Cardiac septum (tissue), 1 donor: Measurements from ENCODE around the gene CNIH1. TPM values are rescaled to one million over a fixed set of nuclear protein-coding genes. Genes with fewer than 3 reads are reported as not detected.

Experiments used
- DNase-seq: peaks from one replicate; pipeline ENCODE4 v3.0.0-alpha.2; 2020; ENCODE audit warnings: low spot score
- intact Hi-C: fragments of 100-400 bp; cut with DNase I; formaldehyde crosslinking; loops from one replicate; pipeline ENCODE4 v1.14.0; 2022
- long read RNA-seq: library from polyadenylated mRNA; unstranded; transcript quantifications from one replicate; pipeline ENCODE4 v2.0.0, GENCODE V29; 2021
- total RNA-seq: library from RNA; stranded (reverse); fragmentation: NEBNext Ultra II Directional; extraction: Animal tissue kit (Norgen Biotek cat#: 25700); gene quantifications from one replicate; pipeline ENCODE4 v1.2.1, GENCODE V29; 2021
- donor health status: DM: no; HTN: no; CAD: no.

CNIH1 gene
- total RNA-seq: 77.7 TPM
- long read RNA-seq, full-length matches to known transcripts: 69 of 74 reads
- long read RNA-seq, partial matches to known transcripts: 1 of 74 reads
- long read RNA-seq, other reads (novel, unspliced or antisense): 4 of 74 reads

DNA sequence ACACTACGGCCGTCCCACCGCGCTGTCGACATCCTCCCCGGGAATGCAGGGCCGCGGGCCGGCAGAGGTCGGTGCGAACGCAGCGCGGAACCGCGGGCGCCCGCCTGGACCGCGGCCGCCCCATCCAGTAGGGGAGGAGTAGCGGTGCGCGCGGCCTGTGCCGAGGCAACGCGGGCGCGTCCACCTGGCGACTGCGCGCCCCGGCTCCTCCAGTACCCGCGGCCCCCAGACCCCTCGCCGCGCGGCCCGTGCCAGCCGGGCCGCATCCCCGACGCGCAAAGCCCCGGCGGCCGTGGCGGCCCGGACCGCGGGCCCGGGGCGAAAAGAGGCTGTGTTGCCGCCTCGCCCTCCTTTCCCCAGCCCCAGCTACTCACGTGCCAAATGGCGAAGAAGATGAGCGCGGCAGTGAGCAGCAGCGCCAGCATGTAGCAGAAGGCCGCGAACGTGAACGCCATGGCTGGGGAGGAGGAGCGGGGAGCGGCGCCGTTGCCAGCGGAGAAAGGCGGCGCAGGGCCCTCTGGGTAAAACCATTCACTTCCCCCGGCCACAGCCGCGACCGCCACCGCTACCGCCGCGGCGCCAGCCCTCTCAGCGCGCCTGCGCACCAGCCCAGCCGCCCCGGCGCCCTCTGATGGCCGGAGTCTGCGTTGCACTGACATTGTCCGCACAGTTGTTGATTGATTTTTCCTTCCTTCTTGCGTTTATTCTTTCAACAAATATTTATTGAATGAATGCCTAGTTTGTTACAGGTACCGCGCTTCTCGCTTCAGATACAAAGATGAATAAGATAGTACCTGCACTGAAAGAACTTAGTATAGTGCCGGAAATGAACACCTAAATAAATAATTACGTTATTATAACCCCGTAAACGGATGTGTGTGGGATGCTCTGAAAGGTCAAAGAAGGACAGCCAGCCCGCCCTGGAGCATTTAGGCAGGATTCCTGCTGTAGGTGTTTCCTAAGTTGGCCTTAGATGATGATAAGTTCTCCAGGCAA, at the start of gene CNIH1:
Gene CNIH1, minus strand, starts transcription at position 502 of the 996 bp plus-strand sequence. Its CDS starts 47 bp downstream, at position 455.
- peak; percentile 96 for DNase-seq
- intact Hi-C loops: loop anchor here (1.0 kb wide), 1 partner anchor 47 kb away; the partner anchor contains the start of gene GMFB

DNA sequence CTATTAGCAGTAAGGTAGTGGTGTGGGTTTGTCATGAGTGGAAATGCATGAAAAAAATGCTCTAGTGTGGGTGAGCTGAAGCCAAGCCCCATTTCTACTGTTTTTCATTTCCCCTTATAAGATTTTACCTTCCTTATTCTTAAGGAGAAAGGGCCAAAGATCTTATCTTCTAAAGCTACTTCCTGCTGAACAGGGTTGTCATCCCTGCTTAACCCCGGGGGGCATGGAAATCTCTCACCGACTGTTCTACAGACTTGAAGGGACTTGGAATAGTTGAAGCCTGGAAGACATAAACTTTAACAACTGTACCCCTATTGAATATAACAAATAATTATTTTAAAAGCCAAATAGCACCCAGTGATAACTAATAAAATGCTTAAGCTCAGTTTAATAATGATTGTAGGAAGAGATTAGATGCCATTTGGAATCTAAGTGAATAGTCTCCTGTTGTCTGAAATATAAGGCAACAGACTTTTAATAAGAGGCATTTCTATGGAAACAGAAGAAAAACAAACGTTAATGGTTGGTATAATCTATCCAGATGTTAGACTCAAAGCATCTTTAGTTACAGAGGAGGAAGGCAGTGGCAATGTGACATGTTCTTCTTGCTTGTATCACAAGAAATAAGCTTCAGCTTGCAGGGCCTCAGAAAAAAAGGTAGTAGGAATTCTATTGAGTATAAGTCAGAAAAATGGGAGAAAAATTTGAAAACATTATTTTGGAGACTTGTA, 49.4 kb upstream of the CNIH1 start:
- intact Hi-C loops: no loop called here
- DNase-seq: no peak

DNA sequence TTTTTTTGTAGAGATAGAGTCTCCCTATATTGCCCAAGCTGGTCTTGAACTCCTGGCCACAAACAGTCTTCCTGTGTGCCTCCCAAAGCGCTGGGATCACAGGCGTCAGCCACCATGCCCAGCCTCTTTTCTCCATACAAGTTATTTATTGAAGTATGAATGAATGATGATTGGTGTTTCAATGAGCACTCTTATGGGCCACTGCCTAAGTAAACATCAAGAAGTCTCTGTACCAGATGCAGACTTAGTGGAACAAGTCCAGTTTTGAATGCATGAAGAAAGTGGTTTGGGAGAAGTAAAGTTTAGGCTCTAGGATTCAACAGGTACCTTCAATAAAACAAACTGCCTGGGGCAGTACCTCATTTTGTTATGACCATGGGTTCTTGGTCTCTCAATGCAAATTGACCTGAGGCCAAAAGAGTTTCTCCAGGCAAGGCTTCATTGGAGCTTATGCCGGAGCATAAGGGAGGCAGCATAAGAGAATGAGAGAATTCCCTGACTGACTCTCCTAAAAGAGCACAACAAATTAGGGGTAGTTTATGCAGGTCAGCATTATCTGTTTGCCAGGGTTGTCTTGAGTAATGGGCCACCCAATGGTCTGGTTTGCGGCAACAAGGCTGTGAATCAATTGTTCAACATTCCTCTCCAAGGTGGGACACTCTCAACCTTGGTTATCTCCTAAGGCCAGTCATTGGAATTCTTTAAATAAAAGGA, 48.7 kb upstream of the CNIH1 start:
- DNase-seq: no peak
- intact Hi-C loops: loop anchor here (1.0 to 5.0 kb wide), 2 partner anchors 19 to 93 kb away; partner anchors contain the start of genes CDKN3 and CGRRF1

DNA sequence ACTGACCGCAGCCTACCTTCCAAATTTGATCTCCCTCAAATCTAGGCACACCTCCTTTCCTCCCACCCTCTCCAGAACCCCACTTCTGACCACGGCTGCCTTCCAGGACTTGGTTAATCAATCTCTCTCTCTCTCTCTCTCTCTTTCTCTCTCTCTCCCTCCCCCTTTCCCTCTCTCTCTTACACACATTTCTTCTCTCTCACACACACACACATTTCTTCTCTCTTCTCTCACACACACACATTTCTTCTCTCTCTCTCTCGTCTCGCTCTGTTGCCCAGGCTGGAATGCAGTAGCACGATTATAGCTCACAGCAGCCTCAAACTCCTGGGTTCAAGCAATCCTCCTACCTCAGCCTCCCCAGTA, 48.1 kb upstream of the CNIH1 start:
- intact Hi-C loops: loop anchor here (1.0 to 5.0 kb wide), 2 partner anchors 20 to 92 kb away; partner anchors contain the start of genes CDKN3 and CGRRF1
- DNase-seq: no peak

GRCh38 chr14:54488646-54489317, 47.6 kb upstream of the CNIH1 start, which contains the start of gene GMFB:
Gene GMFB (minus strand): TSS chr14:54488980. CDS start chr14:54488927, 53 bp downstream.
- intact Hi-C loops: loop anchor here (1.0 to 5.0 kb wide), 3 partner anchors 21 to 91 kb away; partner anchors contain the start of genes CDKN3, CGRRF1 and CNIH1

DNA sequence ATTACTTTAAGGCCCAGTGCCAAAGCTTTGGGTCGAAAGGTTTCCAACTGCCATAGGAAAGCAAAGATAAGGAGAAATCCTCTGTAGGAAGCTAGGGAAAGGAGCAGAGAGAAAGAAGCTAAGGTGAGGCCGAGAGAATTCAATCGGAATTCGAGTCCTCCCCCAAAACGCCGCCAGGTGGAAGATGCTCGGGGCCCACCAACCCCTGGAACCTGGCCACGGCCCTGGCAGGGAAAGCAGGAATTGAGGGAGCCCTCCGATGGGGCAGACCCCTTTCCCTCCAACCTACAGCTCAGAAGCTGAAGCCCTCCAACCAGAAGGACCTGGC, 47.1 kb upstream of the CNIH1 start:
- DNase-seq: no peak
- intact Hi-C loops: loop anchor here (1.0 to 5.0 kb wide), 2 partner anchors 47 to 91 kb away; partner anchors contain the start of genes CDKN3 and CNIH1

More at GRCh38 chr14:54488646-54489317, 47.6 kb upstream of the CNIH1 start, which contains the start of gene GMFB:
- peak; percentile 96 for DNase-seq

- no peak for DNase-seq
- intact Hi-C loops: loop anchor here (1.0 to 5.0 kb wide), 2 partner anchors 46 to 90 kb away; partner anchors contain the start of genes CDKN3 and CNIH1
Measured at GRCh38 chr14:54487771-54488170, 46.6 kb upstream of the CNIH1 start.

DNA sequence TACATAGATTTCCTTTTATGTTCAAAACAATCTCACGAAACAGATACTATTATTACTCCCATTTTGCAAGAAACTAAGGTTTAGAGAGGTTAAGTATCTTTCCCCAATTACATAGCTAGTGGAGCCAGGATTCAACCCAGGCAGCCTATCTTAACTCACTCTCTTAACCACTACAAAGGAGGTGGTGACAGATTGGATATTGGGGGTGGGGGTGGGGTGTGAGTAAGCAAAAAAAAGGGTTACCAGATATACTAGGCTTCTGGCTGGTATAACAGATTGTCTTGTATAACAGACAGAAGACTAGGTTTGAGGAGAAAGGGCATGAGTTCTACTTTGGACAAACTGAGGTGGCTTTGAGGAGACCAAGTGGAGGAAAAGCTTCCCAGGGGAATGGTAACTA, 45.5 kb upstream of the CNIH1 start:
- intact Hi-C loops: loop anchor here (5.0 kb wide), 1 partner anchor 89 kb away; the partner anchor contains the start of gene CDKN3
- DNase-seq: no peak

DNA sequence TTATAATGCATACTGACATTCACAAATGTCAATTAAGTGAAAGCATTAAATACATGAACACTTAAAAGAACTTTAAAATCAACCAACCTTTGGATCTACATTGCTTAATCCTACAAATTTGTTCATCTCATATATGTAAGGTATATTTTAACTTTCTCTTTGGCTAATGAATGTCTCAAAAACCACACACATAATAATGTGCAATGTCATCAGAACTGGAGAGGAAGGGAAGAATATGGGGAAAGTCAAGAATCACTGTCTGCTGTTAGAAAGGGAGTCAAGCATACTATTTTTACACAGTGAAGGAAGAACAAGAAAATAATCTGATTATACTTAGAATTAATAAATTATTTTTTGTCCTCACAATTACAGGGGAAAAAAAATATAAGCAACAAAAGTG, 42.7 kb upstream of the CNIH1 start:
- intact Hi-C loops: no loop called here
- DNase-seq: no peak

DNA sequence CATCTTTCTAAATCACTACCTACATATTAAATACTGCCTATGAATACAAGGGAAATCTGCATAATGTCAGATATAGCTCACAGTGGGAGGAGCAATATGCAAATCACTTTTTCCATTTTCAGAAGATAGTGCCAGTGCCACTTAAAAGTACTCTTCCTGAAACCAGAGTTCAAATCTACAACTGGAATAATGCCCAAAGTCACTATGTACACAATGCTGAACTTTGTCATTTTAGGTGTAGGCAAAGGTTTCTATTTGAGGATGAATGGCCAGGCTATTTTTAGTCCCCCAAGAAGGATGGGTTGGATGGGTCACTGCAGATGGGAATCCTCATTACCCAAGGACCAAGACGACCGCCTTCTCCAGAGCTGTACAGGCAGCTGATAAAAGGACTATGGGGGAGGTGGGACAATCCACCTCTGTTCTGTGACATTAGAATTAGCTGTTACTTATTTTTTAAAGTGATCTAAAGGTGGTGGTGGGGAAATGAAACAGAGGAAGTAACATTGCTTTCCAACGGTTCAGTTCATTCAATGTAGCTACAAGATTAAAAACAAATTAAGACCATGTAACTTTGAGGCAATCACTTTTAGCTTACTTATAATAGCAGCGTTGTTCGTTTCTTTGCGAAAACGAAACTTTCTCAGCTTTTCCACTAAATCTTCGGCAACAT, 42.0 kb upstream of the CNIH1 start:
- intact Hi-C loops: no loop called here
- no peak for DNase-seq

GRCh38 chr14:54481695-54482094, 40.5 kb upstream of the CNIH1 start:
- intact Hi-C loops: no loop called here
- DNase-seq: no peak

DNA sequence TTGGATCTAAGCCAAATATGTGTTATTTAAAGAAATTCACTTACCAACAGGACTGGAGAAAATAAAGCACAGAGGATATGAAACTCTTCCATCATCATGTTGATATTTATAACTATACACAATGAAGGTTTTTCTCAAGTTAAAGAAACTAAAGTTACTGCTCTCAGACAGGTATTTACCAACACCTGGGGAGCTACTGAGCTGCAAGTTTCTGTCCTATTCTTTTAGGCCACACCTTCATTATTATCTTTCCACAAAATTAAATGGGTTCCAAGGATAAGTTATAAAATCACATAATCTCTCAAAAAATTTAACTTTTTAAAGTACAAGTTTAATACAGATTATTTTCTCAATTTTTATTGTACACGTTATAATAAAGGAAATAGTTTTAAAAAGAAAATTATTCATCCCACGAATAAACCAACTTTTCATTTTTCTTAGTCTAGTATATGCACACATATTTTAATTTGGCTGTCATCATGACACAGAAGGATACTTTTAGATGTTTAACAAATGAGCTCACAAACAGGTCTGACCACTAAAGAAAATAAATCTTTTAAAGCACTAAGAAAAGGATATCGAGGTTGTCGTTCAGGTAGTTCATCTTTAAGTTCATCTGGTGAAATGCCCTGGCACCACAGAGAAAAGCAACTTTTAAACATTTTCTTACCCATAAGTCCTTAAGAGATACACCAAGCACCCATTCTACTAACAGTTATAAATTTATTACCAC, 39.8 kb upstream of the CNIH1 start:
- no peak for DNase-seq
- intact Hi-C loops: no loop called here

- DNase-seq: no peak
- intact Hi-C loops: no loop called here
Measured at GRCh38 chr14:54478636-54479215, 37.6 kb upstream of the CNIH1 start.

DNA sequence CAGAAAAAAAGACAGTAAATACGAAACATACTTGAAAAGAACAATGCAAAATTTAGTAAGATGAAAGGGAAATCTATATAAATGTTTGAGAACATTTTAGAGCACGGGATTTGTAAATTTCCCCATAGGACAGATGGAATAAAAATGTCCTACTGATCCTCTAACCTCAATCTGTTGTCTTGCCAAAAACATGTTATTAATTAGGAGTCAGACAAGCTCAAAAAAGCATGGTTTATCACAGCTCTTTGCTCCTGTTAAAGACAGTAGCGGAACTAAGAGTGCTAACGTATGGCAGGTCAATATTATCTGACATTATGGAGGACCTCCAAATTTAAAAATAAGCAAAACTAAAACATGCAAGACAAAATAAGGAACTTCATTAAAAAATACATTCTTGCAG, 34.7 kb upstream of the CNIH1 start:
- intact Hi-C loops: no loop called here
- DNase-seq: no peak

DNA sequence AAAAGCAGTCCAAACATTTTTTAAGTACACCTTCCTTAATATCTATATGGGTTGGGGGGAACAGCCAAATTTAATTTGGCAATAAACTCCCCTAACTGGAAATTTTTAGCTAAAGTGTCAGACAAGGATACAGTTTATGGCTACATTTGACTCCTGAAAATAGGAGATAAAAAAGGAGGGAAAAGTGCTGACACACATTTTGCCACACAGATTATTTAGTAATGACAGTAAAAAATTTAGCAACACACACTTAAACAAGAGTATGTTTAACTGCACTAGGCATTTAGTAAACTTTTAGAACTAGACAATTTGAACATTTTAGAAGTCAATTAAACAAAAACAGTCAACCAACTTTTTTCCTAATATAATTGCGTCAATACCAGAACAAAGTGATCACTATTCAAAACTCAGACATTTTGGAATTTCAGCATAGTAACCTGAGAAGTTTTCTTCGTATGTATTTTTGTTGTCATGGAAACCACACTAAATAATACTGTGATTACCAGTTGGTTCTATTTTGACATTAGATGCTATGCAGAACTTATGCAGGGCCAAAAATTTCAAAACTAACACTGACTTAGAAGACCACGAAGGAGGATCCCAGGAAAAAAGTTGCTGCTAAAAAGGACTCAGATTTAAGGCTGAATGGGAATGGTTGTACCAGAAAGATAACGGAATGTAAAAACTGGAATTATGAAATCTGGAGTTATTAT, 34.2 kb upstream of the CNIH1 start:
- intact Hi-C loops: no loop called here
- DNase-seq: no peak

DNA sequence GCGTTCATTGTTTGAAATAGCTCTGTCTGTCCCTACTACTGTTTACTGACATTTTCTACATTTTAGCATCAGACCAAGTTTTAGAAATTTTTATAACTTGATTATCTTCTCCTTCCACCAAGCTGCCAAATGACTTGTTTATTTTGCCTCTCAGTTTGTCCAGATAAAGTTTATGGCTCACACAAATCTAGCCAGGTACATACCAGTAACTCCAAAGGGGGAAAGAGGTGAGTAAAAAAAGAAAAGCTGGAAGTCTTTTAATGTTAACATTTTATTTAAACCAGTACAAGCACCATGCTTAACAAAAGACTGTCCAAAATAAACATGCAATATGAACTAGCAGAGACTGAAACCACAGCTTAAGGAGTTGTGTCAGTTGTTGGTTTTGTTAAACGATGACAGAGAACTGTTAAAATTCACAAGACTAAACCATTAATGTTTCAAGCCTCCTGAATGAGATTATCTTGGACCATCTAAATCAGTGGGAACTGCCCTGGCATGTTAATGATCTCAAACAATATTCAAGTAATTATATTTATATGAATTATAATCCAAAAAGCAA, 33.1 kb upstream of the CNIH1 start:
- DNase-seq: no peak
- intact Hi-C loops: no loop called here
